Stimulated activated CD8-positive, alpha-beta memory T cell treated with anti-CD3 and anti-CD28 coated beads, Interleukin-15, amount 100 ng/mL, for 48 hours (primary cell): Measurements from ENCODE around the gene CD2AP.
"Not testable (repeated sequence)": the region's sequence is repeated elsewhere in the genome, so short reads cannot be mapped to it uniquely, and the experiment has no call there.

Experiments
- DNase-seq, 2 donors: peaks; one replicate each; pipeline ENCODE4 v3.0.0-alpha.2; 2020; ENCODE audit warnings: low read depth in 2 of 2

CD2AP gene

GRCh38 chr6:47464052-47464451 lies 13.5 kb upstream of the CD2AP start:
- DNase-seq: no peak

GRCh38 chr6:47465117-47465516 lies 12.5 kb upstream of the CD2AP start:
- DNase-seq: no peak

GRCh38 chr6:47471911-47472310 lies 5.7 kb upstream of the CD2AP start:
- DNase-seq: no peak

- no peak for DNase-seq
Measured at GRCh38 chr6:47473791-47474346, 3.7 kb upstream of the CD2AP start.

GRCh38 chr6:47475319-47475816 lies 2.2 kb upstream of the CD2AP start:
- DNase-seq: no peak

GRCh38 chr6:47476781-47477496 lies 650 bp upstream of the CD2AP start:
- no peak for DNase-seq

- DNase-seq: no peak
Measured at GRCh38 chr6:47478233-47479139, 897 bp downstream of the CD2AP start.

GRCh38 chr6:47479140-47479508 lies 1.5 kb downstream of the CD2AP start:
- DNase-seq: no peak

- no peak for DNase-seq
Measured at GRCh38 chr6:47479874-47480273, 2.3 kb downstream of the CD2AP start.

GRCh38 chr6:47481213-47481612 lies 3.6 kb downstream of the CD2AP start:
- not testable (repeated sequence) for DNase-seq

GRCh38 chr6:47481806-47482205 lies 4.2 kb downstream of the CD2AP start:
- DNase-seq: no peak

- DNase-seq: no peak
Measured at GRCh38 chr6:47483516-47483852, 5.9 kb downstream of the CD2AP start.

GRCh38 chr6:47483853-47484546 lies 6.4 kb downstream of the CD2AP start:
- DNase-seq: no peak

GRCh38 chr6:47484616-47485015 lies 7.0 kb downstream of the CD2AP start:
- no peak for DNase-seq

GRCh38 chr6:47485083-47485482 lies 7.5 kb downstream of the CD2AP start:
- no peak for DNase-seq

- DNase-seq: no peak
Measured at GRCh38 chr6:47485491-47486135, 8.0 kb downstream of the CD2AP start.

GRCh38 chr6:47489995-47490394 lies 12.4 kb downstream of the CD2AP start:
- no peak for DNase-seq

GRCh38 chr6:47490676-47491075 lies 13.1 kb downstream of the CD2AP start:
- no peak for DNase-seq

- DNase-seq: no peak
Measured at GRCh38 chr6:47492355-47492754, 14.8 kb downstream of the CD2AP start.

- no peak for DNase-seq
Measured at GRCh38 chr6:47495207-47495606, 17.6 kb downstream of the CD2AP start.

- no peak for DNase-seq
Measured at GRCh38 chr6:47495954-47496545, 18.5 kb downstream of the CD2AP start.
